ENCODE data around the gene CFAP251. TPM values are rescaled to one million over a fixed set of nuclear protein-coding genes. Genes with fewer than 3 reads are reported as not detected.

CFAP251 gene
- total RNA-seq, 1 experiment from 2014 or later, result 2.6 TPM

GRCh38 chr12:121980191-121980891 lies 61.9 kb downstream of the CFAP251 start:
- no peak overlapping the region for H3K9ac ChIP-seq (ENCODE audit: low read length)
- TF ChIP-seq POLR2AphosphoS5 (IDR thresholded peaks at IDR 0.05; ENCODE audit: low read depth, low read length), result no peak
- TF ChIP-seq ELF1 (IDR thresholded peaks at IDR 0.05; ENCODE audit: borderline replicate concordance, low read depth), result no peak
- no peak for TF ChIP-seq RAD21 (IDR thresholded peaks at IDR 0.05; ENCODE audit: low read depth)
- TF ChIP-seq ZNF274 (IDR thresholded peaks at IDR 0.05; ENCODE audit: low read depth, low read length), result no peak
- TF ChIP-seq EZH2 (IDR thresholded peaks at IDR 0.05), result no peak
- TF ChIP-seq CBX3 (IDR thresholded peaks at IDR 0.05; ENCODE audit: low read depth), result no peak
- no peak for TF ChIP-seq MAX (IDR thresholded peaks at IDR 0.05)
- no peak for TF ChIP-seq REST (IDR thresholded peaks at IDR 0.05; ENCODE audit: low read depth)
- TF ChIP-seq JUND (IDR thresholded peaks at IDR 0.05), result no peak
- no peak for TF ChIP-seq SIN3A (IDR thresholded peaks at IDR 0.05; ENCODE audit: low read depth)
- no peak for TF ChIP-seq ATF3 (IDR thresholded peaks at IDR 0.05)
- no peak for TF ChIP-seq ZFX (IDR thresholded peaks at IDR 0.05)
- no peak for TF ChIP-seq CEBPB (IDR thresholded peaks at IDR 0.05; ENCODE audit: low read depth)
- no peak for TF ChIP-seq CTCF (IDR thresholded peaks at IDR 0.05 in 2 of 3, conservative IDR thresholded peaks at IDR 0.05 in 1 of 3; ENCODE audit: borderline replicate concordance in 1 of 3, insufficient read depth in 1 of 3, low read depth in 2 of 3, low read length in 2 of 3)
- no peak for TF ChIP-seq EZH2phosphoT487 (IDR thresholded peaks at IDR 0.05; ENCODE audit: borderline replicate concordance)
- no peak for TF ChIP-seq EGR1 (IDR thresholded peaks at IDR 0.05; ENCODE audit: low read depth)
- no peak for TF ChIP-seq ZBTB33 (IDR thresholded peaks at IDR 0.05; ENCODE audit: extremely low read depth, insufficient replicate concordance, low read length)
- no peak for TF ChIP-seq POLR2A (IDR thresholded peaks at IDR 0.05; ENCODE audit: borderline replicate concordance, extremely low read depth, insufficient read depth, insufficient read length)
- no peak overlapping the region for H3K4me3 ChIP-seq (replicated peaks in 1 of 2; ENCODE audit: low read depth in 1 of 2, low read length in 2 of 2)
- no peak for ATAC-seq
- H3K4me1 ChIP-seq (ENCODE audit: control insufficient read depth in 1 of 2, insufficient read depth in 2 of 2, low read length in 2 of 2), result no peaks in the 10 kb centered on the region
- no peaks in the 10 kb centered on the region for H3K9me3 ChIP-seq (ENCODE audit: control insufficient read depth in 1 of 2, insufficient read depth in 1 of 2, low read depth in 1 of 2, low read length in 2 of 2)
- intact Hi-C loops (cut with micrococcal nuclease), result no loop called here
- H2AFZ ChIP-seq (ENCODE audit: low read depth, low read length, poor library complexity, severe bottlenecking), result no peak overlapping the region
- H4K20me1 ChIP-seq (ENCODE audit: insufficient read depth), result no peaks in the 10 kb centered on the region
- no peaks in the 10 kb centered on the region for H3K79me2 ChIP-seq (ENCODE audit: insufficient read depth, low read length)
- no peaks in the 10 kb centered on the region for H3K9me2 ChIP-seq (ENCODE audit: insufficient read depth)
- no TSS peak for BruUV-seq (replicated peaks)
- CTCF ChIA-PET, result no interaction called here
- no peak overlapping the region for H3K4me2 ChIP-seq (ENCODE audit: low read length)
- H3K36me3 ChIP-seq (ENCODE audit: control insufficient read depth in 1 of 2, insufficient read depth in 2 of 2, low read length in 2 of 2), result no peaks in the 10 kb centered on the region
- DNase-seq (ENCODE audit: low read depth, low spot score), result no peak
- no peak overlapping the region for H3K27ac ChIP-seq (ENCODE audit: low read depth, low read length)
- RAD21 ChIA-PET (ENCODE audit: low non-redundant PET in 1 of 2, low total read pairs in 2 of 2, uncharacterized antibody in 2 of 2, unreplicated experiment in 2 of 2), result no interaction called here
- peaks cover 3% of the 10 kb centered on the region; the same call in 1 of the 2 replicates for H3K27me3 ChIP-seq (ENCODE audit: insufficient read depth, low read length)
- POLR2A ChIA-PET, result no interaction called here

Data from HCT116 (cell line).